Measurements from ENCODE around the gene CLN6.

- TF ChIP-seq CTCF (conservative IDR thresholded peaks at IDR 0.05; ENCODE audit: low read length) = no peak
- no peak for TF ChIP-seq EZH2phosphoT487 (IDR thresholded peaks at IDR 0.05; ENCODE audit: borderline replicate concordance, low read depth, low read length)
Observed at GRCh38 chr15:68204776-68205557, 24.6 kb downstream of the CLN6 start, which contains the start of gene CALML4.
